GM19043 (cell line): ENCODE measurements around the gene NAPB.

ENCODE experiments used
- ATAC-seq: cut with Tn5 transposase; IDR thresholded peaks from one replicate; pipeline ENCODE4 v1.9.1; 2021; ENCODE audit warnings: low read depth; ENCODE audit not compliant: unreplicated experiment

The NAPB gene

DNA sequence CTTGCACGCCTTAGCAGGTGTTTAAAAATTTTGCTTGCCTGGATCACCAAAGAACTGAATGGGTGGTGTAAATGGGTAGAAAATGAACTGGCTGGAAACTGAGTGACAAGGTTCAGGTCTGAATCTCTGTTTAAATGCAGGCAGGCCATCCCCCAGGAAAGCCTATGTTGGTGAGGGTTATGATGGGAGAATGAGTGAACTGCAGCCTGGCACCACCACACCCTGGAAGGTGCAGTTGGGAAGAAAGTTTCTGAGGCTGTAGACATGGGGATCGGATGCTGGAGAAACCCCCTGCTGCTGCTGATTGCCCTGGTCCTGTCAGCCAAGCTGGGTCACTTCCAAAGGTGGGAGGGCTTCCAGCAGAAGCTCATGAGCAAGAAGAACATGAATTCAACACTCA, 18.7 kb upstream of the NAPB start:
- no peak for ATAC-seq

DNA sequence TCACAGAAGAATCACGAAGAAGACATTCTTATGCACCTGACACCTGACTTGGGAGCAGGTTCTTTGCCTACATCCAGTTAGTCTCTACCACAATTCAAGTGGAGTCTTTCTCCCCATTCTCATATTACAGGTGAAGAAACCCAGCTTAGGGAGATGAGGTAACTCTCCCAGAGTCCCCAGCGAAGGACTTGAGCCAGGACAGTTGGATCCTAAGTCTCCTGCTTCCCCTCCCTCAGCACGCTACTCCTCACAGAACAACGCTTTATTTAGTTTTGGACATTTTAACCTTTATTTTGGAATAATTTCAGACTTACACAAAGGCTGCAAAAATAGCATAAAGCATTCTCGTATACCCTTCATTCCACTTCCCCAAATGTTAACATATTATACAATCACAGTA, 17.4 kb upstream of the NAPB start:
- ATAC-seq, result no peak

DNA sequence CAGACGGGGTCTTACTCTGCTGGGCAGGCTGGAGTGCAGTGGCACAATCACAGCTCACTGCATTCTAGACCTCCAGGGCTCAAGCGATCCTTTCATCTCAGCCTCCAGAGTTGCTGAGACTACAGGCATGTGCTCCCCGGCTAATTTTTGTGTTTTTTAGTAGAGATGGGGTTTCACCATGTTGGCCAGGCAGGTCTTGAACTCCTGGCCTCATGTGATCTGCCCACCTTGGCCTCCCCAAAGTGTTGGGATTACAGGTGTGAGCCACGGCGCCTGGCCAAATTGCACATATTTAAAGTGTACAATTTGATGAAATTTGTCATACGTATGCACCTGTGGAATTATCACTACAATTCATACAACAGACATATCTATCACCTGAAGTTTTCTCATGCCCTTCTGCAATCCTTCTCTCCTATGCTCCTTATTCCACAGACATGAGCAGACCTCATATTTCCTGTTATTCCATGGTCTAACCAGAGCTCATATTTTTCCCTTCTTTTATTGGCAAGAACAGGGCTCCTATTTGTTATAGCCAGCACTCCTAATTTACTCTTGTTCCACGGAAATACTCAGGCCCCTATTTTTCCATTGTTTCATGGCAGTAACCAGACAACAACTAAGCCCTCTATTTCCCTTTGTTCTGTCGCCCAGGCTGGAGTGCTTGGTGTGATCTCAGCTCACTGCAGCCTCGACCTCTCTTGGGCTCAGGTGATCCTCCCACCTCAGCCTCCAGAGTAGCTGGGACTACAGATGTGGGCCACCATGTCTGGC, 16.0 kb upstream of the NAPB start:
- no peak for ATAC-seq

DNA sequence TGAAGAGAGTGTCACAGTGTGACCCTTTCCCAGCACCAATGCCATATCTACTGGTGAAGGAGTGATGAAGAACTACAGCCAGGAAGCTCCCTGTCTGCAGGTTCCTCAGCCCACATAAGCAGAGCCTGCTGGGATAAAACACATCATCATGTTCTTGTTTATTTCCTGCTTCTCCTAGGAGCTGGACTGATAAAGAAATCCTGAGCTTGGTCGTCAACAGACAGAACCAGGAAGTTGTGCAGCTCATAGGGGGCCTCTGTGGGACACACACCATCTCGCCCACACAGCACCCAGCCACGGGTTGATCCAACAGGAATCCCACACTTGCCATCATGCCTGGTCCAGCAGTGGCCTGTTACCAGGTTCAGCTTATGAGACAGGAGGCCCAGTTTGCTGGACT, 15.4 kb upstream of the NAPB start:
- ATAC-seq, result no peak

DNA sequence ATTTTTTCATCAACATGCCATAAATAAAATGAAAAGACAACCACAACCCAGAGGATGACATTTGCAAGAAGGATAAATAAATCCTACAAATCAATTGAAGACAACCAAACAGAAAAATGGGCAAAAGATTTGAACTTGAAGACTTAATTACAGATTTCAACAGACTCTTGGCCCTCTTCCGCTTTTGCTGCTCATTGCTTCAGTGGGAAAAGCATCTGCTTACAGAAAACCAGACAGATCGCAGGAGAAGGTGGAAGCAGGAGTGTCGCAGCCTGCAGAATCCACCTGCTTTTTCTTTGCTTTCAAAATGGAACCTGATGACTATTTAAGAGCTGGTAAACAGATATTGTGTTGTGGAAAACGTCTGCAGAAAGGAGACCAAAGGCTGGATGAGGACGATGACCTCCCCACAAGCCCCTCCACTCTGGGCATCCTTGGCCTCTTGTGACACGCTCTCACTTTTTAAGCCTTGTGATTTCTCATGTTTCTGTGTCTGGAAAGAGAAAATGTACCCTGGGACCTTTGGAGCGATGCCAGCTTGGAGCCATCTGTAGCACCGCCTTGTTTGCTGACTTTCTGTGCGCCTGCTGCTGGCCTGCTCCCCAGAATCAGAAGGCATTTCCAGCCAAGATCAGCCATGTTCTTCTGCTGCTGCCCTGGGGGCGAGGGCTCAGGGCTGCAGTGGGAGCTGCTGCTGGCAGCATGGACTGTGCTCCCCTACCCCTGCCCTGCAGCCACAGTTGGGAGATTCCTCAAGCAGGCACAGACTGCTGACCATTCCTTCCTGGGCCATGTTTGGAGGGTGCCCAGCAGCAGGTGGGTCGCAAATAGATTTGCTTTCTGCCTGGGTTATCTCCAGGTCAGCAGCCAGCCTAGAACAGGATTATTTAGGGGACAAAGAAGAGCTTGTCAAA, 14.6 kb upstream of the NAPB start:
- no peak for ATAC-seq

DNA sequence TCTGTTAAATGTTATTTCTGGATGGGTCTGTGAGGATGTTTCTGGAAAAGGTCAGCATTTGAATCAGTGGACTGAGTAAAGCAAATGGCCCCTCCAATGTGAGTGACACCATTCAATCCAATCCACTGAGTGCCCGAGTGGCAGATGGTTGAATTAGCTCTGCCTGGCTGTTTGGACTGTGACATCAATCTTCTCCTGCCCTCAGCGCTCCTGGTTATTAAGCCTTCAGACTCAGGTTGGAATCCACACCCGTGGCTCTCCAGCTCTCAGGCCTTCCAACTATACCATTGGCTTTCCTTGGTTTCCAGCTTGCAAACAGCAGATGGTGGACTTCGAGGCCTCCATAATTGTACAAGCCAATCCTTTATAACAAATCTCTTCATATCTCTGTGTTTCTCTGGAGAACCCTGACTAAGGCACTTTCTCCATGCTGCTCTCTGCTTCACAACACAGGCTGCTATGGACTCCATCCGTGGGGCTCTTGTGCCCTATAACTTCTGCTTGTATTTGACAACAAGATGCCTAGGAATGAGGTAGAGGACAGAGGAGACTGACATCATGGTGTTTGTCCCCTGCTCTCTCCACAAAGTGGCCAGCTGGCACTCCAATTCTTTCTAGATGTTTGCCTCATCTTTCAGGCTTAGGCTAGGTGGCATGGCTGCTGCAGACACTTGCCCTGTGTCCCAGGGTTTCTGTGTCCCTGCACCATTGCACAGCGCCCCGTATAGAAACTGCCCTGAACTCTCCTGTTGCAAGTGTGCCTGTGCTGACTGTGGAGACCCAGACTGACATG, 13.4 kb upstream of the NAPB start:
- no peak for ATAC-seq

DNA sequence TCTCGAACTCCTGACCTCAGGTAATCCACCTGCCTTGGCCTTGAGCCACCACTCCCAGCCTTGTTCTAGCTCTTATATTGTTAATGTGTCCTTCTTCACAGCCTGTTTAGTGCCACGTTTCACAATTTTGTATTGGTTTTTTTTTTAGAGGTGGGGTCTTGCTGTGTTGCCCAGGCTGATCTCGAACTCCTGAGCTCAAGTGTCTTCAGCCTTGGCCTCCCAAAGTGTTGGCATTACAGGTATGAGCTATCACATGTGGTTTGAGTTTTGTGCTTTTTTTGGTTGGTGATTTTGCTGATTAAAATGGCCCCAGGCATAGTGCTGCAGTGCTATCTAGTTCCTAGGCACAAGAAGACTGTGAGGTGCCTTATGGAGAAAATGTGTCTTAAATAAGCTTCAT, 12.3 kb upstream of the NAPB start:
- ATAC-seq, result no peak

DNA sequence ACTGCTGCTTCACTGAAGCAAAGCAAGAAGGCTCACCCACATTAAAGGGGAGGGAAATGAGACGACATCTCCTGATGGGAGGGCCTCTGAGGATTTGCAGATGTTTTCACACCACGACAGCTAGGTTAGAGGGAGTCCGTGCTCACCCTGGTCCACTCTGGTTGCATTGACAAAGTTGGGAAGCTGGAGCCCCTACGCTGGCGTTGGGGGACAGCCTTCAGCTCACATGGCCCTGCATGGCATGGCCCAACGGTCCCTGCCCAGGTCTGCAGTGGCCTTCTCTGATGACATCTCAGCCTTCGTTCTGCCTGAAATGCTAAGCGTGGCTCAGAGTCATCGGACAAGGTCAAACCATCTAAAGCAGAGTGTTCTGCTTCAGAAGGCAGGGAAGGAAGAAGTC, 3.8 kb upstream of the NAPB start:
- ATAC-seq, result no peak

DNA sequence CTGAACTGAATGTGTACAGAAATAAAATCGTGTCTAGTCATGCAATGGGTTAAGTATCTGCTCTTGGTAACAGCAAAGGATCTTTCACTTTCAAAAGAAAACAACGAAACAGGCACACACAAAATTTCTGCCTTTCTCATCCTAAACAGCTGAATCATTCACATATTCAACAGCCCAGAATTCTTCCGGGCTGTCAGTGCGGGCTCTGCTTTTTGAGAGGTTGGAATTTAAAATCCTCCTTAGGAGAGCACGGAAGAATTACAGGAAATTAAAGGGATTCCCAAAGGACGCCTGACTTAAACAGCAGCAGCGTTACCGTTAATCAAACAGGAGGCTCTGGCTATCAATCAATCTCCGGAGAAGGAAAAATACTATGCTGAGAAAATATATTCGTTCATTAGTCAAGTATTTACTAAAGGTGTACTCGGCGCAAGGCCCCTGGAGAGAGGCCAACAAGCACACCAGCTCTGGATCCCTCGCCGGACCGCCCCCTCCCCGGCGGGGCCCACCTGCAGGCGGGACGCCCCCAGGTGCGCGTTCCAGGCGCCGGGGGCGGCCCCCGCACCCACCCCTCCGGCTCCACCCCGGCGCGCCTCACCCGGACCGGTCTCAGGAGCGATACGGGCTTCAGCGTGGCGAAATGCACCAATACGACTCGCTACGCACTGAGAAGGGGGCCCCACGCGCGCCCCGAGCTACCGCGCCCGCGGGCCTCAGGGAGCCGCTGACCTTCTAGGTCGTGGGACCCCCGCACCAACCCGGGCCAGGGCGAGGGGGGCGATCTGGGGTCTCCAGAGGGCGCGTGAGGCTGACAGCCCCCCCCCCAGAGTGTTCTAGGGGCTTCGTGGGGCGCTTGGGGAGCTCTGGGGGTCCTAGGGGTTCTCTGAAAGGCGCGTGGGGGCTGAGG, 1.0 kb downstream of the NAPB start:
- no peak for ATAC-seq

DNA sequence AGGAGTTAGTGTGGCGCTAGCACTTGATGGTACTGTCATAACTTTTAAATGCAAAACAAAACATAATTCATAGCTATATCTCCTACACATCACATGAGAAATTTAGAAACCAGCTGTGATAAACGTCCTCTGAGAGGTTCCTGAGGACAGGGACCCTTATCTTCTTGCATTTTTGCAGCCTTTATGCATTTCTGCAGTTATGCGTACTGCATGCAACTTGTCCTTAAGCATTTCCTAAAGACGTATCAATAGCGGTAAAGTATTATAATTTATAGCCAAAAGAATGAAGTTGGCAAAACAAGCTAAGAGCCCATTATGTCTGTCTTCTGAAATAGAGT, 1.7 kb downstream of the NAPB start:
- no peak for ATAC-seq

DNA sequence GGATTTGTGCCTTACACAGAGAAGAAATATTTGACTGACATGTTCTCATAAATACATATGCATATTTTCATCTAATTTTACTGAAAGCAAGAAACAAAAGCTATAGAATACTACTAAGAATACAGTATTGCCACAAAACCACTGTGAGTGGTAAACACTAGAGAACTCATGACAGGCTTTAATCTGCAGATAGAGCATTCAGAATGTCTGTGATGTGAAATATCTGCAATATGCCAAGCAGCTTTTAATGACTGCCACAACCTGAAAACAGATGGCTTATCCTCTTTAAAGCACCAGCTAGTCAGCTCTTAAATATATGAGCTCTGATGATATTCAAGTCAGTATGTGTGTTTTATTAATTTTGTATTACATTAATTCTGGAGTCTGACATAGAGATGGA, 3.4 kb downstream of the NAPB start:
- no peak for ATAC-seq

DNA sequence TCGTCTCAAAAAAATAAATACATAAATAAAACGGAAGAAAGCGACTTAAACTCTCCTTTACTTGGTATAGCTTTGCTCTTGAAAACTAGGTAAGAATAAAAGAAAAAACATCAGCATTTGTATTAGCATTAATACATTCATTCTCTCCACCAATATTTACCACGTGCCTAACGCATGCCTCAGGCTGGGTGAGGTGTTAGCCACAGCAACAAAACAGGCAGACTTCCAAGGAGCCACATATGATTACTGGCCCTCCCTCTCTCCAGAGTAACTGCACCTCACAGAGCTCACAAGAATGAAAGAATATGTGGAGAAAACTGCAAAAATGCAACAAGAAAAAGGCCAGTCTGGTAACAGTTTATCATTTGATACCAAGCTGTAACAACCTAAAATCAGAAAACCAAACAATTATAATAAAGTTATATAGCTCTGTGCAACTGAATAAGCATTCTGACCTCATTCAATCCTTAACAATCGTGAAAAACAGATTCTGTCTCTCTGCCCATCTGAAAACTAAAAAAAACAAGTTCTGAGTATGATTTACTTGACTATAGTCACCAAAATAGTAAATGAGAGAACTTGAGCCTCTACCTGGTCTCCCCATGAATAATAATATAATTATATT, 5.2 kb downstream of the NAPB start:
- no peak for ATAC-seq

DNA sequence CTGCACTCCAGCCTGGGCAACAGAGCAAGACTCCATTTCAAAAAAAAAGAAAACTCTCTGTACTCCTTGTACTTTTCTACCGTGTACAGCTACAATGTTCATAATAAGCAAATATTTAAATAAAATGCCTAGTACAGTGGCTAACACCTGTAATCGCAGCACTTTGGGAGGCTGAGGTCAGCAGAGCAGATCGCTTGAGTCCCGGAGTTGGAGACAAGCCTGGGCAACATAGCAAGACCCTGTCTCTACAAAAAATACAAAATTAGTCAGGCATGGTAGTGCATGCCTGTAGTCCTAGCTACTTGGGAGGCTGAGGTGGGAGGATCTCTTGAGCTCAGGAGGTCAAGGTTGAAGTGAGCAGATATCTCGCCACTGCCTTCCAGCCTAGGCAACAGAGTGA, 5.7 kb downstream of the NAPB start:
- no peak for ATAC-seq

DNA sequence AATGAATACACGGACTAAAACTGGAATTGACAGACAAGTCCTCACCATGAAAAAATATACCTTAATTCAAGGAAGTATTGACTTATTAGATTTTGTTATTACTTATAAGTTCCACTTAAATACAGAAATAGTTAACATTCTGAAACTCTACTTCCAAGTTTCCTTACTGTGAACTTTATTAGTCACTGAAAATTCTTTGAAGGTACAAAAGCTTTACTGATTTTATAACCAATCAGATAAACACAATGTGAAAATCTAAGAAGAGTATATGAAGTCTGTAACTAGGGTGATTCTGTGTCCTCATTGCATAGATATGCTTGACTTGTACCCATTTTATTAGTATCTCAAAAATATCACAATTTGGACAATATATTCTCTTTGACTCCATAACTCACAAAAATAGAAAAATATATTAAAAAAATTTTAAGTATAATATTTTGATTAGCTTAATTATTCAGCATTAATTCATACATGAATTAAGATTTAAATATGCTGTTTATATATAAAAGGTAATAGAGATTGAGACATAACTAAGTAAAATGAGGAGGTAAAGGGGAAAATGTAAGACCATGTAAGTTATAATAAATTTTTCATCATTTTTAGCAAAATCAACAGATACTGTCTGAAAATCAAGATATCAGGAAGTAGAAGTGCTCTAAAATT, 6.6 kb downstream of the NAPB start:
- no peak for ATAC-seq

DNA sequence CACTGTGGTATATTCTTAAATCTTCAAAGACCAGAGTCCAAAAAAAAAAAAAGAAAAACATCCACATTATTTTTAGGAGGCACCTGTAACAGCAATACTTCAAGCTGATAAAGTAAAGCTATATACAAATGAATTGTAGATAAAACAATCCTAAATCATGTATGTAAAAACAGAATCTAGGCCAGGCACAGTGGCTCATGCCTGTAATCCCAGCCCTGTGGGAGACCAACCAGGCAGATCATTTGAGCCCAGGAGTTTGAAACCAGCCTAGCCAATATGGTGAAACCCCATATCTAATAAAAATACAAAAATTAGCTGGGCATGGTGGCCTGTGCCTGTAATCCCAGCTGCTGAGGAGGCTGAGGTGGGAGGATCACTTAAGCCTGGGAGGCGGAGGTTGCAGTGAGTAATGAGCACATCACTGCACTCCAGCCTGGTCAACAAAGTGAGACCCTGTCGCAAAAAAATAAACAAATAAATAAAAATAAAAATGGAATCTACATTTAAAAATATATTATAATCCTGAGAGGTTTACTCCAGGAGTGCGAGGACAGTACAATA, 7.3 kb downstream of the NAPB start:
- ATAC-seq, result no peak

DNA sequence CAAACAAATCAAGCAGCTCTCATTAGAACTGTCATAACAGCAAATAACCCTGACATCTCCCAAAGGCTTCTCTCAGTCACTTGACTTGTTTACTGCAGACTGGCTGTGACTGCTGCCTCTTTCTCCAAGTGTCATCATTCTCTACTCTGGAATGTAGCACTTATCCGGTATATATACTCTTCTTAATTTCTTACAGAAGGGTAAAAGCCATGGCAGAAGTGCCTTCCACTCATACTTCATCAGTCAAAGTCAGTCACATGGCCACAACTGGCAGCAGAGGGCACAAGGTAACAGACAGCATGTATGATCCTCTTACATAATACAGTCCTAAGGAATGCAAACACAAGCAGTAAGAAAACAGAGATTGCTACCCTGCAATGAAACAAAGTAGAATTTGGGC, 9.3 kb downstream of the NAPB start:
- ATAC-seq, result no peak

DNA sequence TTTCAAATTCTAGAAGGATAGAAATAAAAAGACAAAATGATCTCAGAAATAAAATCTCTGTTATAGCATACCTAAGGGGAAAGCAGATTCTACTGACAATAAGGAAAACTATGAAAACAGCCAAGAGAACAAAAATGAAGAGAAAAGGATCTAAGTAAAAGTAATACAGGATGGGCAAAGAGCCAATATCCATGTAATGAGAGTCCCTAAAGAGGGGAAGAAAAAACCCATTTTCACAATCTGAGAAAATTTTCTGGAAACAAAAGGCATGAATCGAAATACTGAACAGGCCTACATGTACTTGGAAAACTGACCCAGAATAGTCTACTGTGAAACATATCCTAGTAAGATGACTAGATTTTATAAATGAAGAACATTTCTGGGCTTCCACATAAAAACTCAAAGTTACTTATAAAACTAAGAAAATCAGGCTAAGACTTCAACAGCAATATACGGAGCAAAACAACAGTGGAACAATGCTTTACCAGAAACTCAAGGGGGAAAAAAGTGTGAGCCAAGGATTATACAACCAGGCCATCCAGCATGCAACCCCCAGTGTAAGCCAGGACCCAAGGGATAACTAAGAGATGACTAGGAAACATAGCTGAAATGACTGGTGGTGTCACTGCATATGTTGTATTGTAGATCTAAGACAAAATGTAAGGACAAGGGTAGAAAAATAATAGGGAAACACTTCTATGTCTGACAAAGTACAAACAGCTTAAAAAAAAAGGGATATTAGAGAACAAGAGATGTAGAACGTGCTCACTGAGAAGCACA, 10.2 kb downstream of the NAPB start:
- ATAC-seq, result no peak

DNA sequence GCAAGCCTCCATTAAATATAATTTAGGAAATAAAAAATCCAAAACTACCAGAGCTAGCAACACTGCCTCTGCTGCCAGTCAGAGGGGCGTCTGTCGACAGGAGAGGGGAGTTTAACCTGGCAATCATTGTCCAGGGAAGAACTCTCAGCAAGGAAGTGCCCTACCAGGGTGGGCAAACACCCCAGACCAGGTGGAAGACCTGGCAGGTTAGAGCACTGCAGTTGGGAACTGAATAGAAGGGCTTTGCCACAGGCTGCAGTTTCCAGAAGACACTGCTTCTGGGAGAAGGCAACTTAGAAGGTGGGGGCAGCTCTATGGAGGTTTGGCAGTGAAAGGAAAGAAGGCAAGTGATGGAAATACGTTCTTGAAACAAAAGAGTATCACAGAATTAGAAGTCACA, 11.5 kb downstream of the NAPB start:
- ATAC-seq, result no peak
